Stimulated activated CD8-positive, alpha-beta memory T cell treated with anti-CD3 and anti-CD28 coated beads, Interleukin-15, amount 100 ng/mL, for 4 hours (primary cell): ENCODE measurements around the gene RBM6.
"Not testable (repeated sequence)": the region's sequence is repeated elsewhere in the genome, so short reads cannot be mapped to it uniquely, and the experiment has no call there.

ENCODE experiments used
- DNase-seq, 2 donors: peaks; one replicate each; pipeline ENCODE4 v3.0.0-alpha.2; 2020; ENCODE audit warnings: low read depth in 2 of 2

RBM6 gene

DNA sequence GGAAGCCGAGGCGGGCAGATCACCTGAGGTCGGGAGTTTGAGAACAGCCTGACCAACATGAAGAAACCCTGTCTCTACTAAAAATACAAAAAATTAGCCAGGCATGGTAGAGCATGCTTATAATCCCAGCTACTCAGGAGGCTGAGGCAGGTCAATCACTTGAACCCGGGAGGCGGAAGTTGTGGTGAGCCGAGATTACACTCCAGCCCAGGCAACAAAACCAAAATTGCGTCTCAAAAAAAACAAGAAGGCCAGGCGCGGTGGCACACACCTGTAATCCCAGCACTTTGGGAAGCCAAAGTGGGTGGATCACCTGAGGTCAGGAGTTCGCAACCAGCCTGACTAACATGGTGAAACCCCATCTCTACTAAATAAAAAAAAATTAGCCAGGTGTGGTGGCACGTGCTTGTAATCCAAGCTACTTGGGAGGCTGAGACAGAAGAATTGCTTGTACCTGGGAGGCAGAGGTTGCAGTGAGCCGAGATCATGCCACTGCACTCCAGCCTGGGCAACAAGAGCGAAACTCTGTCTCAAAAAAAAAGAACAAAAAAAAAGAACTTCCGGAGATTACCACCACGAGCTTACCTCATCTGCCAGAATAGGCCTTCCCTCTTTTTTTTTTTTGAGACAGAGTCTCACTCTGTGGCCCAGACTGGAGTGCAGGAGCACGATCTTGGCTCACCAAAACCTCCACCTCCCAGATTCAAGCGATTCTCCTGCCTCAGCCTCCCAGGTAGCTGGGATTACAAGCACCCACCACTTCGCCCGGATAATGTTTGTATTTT, 22.0 kb upstream of the RBM6 start:
- DNase-seq, result not testable (repeated sequence)

GRCh38 chr3:49924683-49925082, 15.3 kb upstream of the RBM6 start:
- no peak for DNase-seq

GRCh38 chr3:49925485-49925884, 14.5 kb upstream of the RBM6 start:
- DNase-seq, result no peak

- no peak for DNase-seq
Observed at GRCh38 chr3:49926117-49926728, 13.7 kb upstream of the RBM6 start.

GRCh38 chr3:49927798-49928197, 12.2 kb upstream of the RBM6 start:
- DNase-seq, result no peak

DNA sequence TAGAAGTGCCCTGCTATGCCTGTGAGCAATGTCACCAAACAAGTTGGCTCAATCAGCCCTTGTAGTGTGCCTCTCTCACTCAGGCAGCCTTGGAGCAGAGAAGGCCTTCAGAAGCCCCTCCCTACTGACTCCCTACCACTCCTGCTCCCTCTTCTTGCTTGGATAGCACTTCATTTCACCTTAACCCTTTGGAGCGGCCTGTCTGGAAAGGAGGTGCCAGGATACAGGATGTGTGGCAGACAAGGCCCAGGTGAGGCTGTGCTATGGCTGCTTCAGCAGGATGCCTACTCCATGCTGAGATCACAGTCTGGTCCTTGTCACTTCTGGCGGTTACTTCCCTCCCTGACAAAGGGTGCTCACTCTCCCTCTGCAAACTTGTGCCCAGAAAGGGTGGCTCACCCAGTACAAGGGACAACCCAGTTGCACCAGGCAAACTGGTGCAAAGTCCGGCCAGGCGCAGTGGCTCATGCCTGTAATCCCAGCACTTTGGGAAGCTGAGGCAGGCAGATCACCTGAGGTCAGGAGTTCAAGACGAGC, 11.4 kb upstream of the RBM6 start:
- DNase-seq, result no peak

GRCh38 chr3:49929291-49930167, 10.4 kb upstream of the RBM6 start, which contains the start of gene MON1A:
TSS of gene MON1A (minus strand) at chr3:49929811. CDS start at chr3:49913346, 16,465 bp downstream.
- DNase-seq, result peak; percentile 69

GRCh38 chr3:49930168-49930690, 9.7 kb upstream of the RBM6 start:
- no peak for DNase-seq

DNA sequence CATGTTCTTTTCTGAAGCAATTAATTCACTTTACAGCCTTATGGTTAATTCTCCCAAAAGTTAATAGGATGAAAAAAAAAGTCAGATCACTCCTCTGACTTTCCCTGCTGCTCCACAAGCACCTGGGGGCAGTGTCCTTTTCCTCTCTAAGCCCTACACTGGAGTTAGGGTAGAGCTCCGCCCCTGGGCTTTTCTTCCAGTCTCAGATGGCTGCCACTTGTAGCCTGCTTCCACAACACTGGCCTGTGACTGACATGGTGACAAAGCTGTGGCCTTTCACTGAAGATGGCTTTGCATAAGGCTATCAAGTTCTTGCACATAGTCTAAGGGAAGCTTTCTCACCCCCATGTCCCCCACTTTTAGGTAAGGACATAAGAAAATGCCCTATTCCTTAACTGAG, 9.0 kb upstream of the RBM6 start:
- no peak for DNase-seq

DNA sequence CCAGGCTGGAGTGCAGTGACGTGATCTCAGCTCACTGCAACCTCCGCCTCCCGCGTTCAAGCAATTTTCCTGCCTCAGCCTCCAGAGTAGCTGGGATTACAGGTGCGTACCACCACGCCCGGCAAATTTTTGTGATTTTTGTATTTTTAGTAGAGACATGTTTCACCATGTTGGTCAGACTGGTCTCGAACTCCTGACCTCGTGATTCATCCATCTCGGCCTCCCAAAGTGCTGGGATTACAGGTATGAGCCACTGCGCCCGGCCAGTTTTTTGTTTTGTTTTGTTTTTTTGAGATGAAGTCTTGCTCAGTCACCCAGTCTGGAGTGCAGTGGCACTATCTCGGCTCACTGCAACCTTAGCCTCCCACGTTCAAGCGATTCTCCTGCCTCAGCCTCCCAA, 7.7 kb upstream of the RBM6 start:
- DNase-seq, result not testable (repeated sequence)

GRCh38 chr3:49937090-49937489, 2.9 kb upstream of the RBM6 start:
- no peak for DNase-seq

DNA sequence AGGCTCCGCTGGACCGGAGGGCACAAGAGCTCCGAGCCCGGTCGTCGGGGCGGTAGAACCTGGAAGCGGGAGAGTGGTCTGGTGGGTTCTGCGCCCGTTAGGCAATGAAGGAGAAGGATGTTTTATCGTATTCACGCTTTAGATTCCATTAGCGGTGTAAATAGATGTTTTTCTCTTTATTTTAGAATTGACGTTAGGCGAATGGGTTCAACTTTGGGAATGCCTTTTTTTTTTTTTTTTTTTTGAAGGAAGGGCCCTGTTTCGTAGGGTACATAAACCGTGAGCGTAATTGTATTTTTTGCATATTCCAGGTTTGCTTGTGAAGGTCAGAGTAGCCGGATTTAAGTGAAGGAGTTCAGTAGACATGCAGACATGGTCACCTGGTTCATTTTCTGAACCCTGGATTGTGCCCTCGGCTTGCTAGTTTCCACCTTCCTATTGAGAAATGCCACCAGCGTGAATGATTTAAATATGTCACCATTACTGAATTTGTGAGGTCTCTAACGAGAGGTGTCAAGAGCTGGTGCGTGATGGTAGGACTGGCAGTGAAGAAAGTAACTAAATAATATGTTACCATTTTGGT, 808 bp downstream of the RBM6 start:
- DNase-seq, result no peak

- DNase-seq, result no peak
Observed at GRCh38 chr3:49942651-49943050, 2.7 kb downstream of the RBM6 start.

GRCh38 chr3:49952924-49953323, 13.0 kb downstream of the RBM6 start:
- DNase-seq, result no peak

DNA sequence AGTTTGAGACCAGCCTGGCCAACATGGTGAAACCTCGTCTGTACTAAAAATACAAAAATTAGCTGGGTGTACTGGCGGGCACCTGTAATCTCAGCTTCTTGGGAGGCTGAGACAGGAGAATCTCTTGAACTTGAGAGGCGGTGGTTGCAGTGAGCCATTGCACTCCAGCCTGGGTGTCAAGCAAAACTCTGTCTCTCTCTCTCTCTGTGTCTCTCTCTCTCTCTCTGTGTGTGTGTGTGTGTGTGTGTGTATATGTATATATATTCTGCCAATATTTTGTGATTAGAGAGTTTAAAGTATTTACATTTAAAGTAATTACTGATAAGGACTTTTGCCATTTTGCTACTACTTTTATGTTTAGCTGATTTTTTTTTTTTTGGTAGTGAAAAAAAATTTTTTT, 15.7 kb downstream of the RBM6 start:
- DNase-seq, result no peak

GRCh38 chr3:49966233-49966942, 26.4 kb downstream of the RBM6 start:
- no peak for DNase-seq

GRCh38 chr3:49967291-49967690, 27.3 kb downstream of the RBM6 start:
- DNase-seq, result no peak

DNA sequence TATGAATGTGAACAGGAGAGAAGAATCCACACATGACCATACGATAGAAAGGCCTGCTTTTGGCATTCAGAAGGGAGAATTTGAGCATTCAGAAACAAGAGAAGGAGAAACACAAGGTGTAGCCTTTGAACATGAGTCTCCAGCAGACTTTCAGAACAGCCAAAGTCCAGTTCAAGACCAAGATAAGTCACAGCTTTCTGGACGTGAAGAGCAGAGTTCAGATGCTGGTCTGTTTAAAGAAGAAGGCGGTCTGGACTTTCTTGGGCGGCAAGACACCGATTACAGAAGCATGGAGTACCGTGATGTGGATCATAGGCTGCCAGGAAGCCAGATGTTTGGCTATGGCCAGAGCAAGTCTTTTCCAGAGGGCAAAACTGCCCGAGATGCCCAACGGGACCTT, 28.4 kb downstream of the RBM6 start:
- no peak for DNase-seq

DNA sequence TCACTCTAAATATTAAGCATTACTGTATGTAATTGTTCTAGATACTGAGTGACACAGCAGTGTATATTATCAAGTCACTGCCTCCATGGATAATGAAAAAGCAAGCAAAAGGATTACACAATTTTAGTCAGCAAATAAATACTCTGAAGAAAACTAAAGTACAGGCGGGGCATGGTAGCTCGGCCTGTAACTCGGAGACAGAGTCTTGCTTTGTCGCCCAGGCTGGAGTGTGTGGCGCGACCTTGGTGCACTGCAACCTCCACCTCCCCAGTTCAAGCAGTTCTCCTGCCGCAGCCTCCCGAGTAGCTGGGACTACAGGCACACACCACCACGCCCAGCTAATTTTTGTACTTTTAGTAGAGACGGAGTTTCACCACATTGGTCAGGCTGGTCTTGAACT, 32.7 kb downstream of the RBM6 start:
- no peak for DNase-seq

DNA sequence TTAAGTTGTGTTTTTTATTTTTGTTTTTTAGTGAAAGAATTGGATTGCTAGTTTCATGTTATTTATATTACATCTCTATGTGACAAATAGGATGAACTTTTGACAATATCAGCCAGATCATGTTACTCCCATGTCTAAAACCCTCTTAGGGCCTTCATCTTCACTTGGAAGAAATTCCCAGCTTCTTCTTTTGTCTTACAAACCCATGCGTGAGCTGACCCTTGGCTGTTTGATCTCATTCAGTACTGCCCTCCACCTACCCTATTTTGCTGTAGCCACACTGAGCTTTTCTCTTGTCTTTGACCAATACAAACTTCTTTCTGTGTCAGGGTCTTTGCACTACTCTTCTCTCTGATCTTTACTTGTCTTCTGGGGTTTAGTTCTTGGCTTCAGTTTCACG, 37.0 kb downstream of the RBM6 start:
- no peak for DNase-seq

GRCh38 chr3:49984394-49984793, 44.4 kb downstream of the RBM6 start:
- no peak for DNase-seq
